Activated CD8-positive, alpha-beta memory T cell treated with anti-CD3 and anti-CD28 coated beads, Interleukin-2, amount 50 U/mL, for 1 hour (primary cell): ENCODE measurements around the gene ZNF541.
"Not testable (repeated sequence)": the region's sequence is repeated elsewhere in the genome, so short reads cannot be mapped to it uniquely, and the experiment has no call there.

Experiments
- DNase-seq: peaks from one replicate; pipeline ENCODE4 v3.0.0-alpha.2; 2020; ENCODE audit errors: extremely low read depth

ZNF541 gene

DNA sequence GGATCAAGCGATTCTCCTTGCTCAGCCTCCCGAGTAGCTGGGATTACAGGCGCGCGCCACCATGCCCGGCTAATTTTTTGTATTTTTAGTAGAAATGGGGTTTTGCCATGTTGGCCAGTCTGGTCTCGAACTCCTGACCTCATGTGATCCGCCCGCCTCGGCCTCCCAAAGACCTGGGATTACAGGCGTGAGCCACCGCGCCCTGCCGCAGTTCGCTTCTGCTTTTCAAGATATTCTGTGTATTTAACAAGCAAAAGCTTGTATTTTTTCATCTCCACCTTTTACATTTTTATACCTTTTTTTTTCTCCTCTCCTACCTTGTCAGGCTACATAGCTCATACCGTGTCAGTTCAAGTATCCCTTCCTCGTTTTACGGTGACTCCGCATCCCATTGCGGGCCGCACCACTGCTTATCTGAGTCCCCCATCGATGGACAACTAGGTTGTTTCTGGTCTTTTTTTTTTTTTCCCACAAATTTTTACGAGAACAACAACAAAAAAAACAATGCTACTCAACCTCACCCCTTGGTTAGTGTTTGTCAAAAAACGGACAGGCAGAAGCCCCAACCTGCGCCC, 26.8 kb upstream of the ZNF541 start:
- not testable (repeated sequence) for DNase-seq

DNA sequence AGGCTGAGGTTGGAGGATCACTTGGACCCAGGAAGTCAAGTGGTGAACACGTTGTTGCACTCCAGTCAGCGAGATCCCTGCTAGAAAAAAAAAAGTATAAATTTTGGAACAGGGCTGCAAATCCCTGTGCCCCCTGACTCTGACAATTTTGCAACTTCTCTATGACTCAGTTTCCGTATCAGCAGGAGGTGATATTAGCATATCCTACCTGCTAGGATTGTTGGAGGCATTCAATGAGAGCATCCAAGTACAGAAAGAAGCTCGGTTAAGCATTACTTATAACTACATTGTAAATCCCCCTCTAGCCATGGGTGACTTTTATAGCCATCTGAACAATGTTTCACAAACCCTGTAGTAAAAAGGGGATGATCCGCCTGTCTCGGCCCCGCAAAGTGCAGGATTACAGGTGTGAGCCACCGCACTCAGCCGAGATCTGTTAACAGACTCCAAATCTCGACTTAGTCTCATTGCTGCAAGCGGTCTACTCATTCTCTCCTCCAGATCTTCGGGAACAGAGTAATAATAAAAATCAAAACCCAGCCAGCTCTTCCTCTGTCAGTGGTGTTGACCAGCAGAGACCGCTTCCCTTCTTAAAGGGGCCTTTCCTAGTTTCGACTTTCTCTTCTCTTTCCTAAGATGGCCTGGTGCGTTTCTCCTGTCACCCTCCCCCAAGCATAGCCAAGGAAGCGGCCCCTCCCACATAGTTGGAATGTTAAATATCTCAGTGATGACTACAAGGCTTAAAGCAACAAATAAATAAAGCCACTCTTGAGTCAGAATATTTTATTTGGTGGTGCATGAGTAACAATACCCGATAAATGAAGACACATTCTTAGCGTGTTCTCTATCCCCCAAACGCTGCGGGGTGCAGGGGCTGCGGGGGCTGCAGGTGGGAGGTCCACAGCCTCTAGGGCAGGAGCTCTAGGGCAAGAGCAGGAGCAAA, 25.7 kb upstream of the ZNF541 start:
- DNase-seq: no peak

DNA sequence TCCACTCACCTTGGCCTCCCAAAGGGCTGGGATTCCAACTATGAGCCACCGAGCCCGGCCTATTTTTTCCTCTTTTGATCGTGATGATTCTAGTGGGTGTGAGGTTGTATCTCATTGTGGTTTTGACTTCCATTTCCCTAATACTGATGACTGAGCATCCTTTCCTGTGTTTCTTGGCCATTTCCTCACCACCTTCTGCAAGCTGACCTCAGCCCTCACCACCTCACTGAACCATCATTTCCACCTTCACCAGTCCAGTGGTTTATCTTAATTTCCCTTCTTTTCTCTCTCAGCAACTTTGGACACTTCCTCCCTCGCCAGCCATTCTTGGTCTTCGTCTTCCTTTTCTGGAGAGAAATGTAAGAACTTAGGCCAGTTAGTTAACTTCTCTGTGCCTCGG, 23.0 kb upstream of the ZNF541 start:
- DNase-seq: no peak

DNA sequence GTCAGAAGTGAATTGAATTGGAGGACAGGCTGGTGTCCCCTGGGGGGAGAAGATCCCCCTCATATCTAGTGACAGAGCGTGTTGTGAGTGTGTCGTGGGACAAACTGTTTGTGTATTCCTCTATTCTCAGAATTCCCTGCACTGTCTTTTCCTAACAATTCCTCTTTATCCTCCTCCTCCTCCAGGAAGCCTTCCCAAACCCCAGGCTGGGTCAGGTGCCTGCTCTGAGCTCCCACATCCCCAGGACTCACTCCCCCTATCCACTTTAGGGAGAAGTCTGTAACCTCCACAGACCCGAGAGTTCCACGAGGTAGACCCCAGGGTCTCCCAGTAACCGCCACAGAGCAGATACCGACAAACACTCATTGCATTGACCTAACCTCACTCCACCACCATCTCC, 20.9 kb upstream of the ZNF541 start:
- DNase-seq: no peak

DNA sequence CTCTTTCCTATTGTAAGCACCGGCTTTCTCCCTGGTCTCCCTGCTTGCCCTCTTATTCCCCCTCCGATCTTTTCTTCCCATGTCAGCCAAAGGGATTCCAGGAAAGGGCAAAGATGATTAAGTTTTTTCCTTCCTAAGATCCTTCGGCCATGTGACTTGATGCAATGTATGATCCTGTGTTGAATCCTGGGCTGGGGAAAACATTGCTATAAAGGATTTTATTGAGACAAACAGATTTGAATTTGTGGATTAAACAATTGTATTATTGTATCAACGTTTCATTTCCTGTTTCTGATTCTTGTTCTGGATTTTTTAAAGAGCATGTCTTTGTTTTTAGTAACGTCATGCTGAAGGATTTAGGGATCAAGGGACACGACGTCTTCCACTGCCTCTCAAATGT, 16.9 kb upstream of the ZNF541 start:
- DNase-seq: no peak

DNA sequence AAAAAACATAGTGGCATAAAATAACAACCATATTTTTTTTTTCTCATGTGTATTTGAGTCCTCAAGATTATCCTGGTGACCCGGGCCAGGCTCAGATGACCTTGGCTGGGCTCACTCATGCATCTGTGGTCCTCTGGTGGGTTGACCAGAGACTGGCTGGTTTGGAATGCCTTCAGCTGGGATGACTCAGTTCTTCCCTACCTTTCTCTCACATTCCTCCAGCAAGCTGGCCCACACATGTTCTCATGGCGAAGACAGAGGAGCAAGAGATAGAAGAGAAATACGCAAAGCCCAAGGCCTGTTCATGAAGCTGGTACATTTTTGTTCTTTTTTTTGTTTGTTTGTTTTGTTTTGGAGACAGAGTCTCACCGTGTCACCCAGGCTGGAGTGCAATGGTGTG, 14.3 kb upstream of the ZNF541 start:
- DNase-seq: no peak

DNA sequence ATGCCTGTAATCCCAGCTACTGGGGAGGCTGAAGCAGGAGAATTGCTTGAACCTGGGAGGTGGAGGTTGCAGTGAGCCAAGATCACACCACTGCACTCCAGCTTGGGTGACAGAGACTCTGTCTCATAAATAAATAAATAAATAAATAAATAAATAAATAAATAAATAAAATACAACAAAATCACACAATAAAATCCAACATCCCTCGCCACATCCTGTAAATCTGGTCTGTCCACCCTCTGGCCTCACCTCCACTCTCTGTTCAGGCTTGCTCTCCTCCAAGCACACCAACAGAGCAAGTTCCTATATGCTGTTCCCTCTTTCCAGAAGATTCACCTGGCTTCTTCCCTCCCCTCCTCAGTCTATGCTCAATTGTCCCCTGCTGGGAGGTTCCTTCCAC, 10.2 kb upstream of the ZNF541 start:
- not testable (repeated sequence) for DNase-seq

DNA sequence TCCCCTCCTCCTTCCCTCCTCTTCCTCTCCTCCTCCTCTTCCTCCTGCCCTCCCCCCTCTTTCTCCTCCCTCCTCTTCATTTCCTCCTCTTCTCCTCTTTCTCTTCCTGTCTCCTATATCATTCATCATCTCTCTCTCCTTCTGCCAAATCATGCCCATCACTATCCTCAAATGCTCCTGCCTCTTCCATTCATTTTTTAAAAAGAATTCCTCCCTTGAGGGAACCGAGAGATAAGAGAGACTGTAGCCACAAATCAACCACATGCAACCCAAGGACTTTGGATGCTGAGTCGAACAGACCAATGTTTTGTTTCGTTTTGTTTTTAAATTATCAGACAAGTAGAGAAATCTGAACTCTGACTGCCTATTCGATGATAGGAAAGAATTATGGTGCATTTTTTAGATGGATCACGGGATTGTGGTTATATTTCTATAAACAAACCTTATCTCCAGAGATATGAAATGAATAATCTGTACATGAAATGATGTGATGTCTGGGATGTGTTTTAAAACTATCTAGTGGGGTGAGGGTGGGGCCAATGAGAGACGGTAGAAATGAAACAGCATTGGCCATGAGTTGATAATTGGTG, 9.5 kb upstream of the ZNF541 start:
- DNase-seq: no peak

DNA sequence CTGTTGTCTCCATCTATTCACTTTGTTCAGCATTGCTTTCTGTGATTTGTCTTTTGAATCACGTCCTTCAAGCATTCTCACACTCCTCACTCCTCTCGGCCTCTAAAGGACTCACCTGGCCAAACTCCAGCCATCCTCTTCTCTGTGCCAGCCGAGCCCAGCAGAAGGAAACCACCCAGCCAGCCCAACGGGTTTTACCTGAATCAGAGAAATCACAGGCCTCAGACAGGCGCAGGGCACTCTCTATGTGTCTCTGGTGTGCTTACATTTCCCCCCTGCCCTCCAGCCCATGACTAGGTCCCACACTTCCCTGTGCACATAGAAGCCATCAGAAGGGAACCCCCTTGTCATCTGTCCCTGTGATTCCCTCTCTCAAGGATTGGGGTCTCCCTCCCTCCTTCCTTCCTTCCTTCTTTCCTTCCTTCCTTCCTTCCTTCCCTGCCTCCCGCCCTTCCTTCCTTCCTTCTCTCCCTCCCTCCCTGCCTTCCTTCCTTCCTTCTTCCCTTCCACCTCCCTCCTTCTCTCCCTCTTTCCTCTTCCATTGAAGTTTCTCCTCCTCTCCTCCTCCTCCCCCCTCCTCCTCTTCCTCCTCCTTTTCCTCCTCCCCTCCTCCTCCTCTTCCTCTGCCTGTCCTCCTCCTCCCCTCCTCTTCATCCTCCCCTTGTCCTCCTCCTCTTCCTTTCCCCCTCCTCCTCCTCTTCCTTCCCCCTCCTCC, 8.8 kb upstream of the ZNF541 start:
- no peak for DNase-seq

DNA sequence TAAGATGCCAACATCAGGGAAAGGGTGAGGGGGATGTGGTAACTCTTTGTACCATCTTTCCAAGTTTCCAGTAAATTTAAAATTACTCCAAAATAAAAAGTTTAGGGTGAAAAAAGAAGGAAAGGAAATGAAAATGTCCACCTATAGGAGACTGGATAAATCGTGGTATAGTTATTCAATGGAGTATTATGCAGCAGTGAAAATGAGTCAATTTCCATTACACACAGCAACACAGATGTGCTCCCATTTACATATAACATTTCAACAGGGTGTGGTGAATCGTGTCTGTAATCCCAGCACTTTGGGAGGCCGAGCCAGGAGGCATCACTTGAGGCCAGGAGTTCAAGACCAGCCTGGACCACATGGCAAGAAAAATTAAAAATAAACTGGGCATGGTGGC, 7.4 kb upstream of the ZNF541 start:
- no peak for DNase-seq

DNA sequence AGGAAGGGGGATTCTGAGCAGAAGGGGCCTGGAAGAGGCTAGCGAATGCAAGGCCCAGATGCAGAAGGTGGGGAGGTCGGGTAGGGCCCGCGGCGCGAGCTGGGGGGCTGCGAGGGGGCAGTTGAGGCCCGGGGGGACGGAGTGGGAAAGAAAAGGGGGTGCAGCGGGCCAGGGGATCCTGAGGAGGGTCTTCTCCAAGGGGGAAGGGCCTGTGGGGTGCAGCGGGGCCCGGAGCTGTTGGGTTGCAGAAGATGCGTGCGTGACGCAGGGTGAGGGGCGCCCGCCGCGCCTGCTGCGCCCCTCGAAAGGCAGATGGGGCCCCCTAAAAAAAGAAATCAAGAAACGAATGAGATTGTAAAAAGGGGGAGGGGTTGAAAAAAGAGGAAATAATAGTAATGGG, 313 bp downstream of the ZNF541 start:
- DNase-seq: no peak

DNA sequence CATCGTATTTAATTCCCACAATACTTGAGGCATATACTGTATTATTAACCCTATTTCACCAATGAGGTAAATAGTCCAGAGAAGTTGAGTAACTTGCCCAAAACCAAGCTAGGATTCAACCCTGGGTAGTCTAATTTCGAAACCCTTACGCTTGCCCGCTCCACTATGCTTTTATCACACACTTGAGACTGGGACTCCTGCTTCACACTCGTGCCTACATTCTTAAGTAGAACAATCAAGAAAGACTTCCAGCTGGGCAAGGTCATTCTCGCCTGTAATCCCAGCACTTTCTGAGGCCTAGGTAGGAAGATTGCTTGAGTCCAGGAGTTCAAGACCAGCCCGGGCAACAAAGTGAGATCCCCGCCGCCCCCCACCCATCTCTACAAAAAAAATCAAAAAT, 3.6 kb downstream of the ZNF541 start:
- no peak for DNase-seq

DNA sequence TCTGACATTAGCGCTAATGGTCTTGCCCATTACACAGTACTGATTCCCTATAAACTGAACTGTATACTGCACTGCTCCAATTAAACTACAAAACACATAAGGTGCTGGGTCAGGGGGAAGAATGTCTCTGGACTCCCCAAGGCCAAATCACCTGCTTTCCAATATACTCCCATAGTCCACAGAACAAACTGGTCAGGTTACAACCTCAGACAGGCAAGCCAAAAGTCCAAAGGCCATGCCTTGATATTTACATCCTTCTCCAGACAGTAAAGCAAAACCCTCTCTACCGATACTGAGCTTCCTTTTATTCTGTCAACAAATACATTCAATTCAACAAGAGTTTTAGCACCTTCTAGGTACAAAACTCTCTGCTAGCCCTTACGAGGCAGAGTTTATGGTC, 8.9 kb downstream of the ZNF541 start:
- no peak for DNase-seq

DNA sequence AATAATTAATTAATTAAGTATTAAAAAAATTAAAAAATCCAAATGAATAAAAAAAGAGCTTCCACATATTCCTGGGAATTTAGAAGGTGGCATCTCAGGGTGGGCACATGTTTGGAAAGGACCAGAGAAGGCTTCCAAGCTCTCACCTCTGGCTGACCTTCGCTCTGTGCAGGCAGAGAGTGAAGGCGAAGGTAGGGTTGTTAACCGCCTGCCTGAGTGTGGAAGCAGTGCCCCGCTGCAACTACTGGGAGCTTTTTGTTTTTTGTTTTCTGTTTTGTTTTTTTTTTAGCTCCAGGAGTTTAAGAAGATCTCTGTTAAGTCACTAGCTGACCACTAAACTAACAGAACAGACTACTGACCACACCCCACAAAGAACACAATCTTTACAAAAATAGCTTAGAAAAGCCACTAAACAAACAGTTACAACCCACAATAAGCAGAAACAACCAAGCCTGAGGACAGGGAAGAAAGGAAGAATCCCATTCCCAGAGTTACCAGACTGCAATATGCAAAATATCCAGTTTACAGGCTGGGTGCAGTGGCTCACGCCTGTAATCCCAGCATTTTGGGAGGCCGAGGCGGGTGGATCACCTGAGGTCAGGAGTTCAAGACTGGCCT, 11.4 kb downstream of the ZNF541 start:
- DNase-seq: no peak

DNA sequence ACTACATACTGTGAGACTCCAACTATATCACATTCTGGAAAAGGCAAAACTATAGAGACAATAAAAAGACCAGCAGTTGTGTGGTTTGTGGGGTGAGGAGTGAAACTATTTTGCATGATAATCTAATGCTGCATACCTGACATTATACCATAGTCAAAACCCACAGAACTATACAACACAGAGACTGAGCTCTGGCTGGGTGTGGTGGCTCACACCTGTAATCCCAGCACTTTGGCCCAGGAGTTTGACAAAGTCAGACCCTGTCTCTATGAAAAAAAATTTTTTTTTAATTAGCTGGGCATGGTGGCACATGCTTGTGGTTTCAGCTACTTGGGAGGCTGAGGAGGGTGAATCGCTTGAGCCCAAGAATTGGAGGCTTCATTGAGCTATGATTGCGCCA, 11.9 kb downstream of the ZNF541 start:
- no peak for DNase-seq

DNA sequence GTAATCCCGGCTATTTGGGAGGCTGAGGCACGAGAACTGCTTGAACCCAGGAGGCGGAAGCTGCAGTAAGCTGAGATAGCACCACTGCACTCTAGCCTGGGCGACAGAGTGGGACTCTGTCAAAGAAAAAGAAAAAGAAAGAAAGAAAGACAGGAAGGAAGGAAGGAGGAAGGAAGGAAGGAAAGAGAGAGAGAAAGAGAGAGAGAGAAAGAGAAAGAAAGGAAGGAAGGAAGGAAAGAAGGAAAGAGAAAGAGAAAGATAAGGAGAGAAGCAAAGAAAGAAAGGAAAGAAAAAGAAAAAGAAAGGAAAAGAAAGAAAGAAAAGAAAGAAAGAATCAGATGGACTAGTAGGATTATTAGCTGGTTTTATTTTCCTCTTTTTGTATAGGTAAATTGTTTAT, 22.8 kb downstream of the ZNF541 start:
- DNase-seq: no peak

DNA sequence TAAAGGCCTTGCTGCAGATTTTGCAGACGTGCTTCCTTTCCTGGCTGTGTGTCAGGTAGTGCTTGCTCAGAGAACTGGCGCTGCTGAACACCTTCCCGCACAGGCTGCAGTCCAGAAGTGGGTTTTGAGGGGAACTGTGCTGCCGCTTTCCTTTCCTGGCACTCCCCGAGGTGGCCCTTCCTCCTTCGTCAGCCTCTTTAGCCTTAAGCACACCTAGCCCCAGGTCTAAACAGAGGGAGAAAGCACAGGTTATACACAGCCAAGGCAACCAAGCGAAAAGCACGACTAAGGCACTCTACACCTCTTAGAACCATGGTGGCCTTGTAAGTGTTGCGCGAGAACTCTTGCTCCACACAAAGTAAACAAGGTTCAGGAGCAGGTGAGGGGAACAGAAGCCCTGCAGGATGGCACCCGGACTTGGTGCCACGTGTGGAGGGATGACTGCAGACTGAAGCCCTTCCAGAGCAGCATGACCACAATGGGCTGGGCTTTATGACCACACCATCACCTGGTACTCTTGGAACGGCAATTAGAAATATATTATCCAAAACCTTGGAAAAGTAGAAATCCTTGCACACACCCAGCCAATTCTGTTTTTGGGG, 23.6 kb downstream of the ZNF541 start:
- no peak for DNase-seq

DNA sequence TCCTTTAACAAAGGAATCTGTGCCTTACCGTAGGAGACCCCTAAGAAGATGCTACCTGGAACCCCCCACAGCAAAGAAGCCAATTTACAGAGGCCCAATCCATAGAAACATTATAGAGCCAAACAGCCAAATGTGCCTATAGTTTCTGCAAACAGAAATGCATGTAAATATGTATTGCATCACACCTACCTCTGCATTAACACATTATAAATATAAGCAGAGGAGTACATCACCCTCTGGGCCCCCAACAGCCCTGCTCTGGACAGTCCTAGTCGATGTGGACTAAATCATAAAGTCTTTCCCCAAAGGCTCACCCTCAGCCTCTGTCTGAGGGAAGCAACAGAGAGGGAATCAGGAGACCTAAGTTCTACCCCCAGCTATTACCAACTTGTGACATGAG, 25.7 kb downstream of the ZNF541 start:
- no peak for DNase-seq

DNA sequence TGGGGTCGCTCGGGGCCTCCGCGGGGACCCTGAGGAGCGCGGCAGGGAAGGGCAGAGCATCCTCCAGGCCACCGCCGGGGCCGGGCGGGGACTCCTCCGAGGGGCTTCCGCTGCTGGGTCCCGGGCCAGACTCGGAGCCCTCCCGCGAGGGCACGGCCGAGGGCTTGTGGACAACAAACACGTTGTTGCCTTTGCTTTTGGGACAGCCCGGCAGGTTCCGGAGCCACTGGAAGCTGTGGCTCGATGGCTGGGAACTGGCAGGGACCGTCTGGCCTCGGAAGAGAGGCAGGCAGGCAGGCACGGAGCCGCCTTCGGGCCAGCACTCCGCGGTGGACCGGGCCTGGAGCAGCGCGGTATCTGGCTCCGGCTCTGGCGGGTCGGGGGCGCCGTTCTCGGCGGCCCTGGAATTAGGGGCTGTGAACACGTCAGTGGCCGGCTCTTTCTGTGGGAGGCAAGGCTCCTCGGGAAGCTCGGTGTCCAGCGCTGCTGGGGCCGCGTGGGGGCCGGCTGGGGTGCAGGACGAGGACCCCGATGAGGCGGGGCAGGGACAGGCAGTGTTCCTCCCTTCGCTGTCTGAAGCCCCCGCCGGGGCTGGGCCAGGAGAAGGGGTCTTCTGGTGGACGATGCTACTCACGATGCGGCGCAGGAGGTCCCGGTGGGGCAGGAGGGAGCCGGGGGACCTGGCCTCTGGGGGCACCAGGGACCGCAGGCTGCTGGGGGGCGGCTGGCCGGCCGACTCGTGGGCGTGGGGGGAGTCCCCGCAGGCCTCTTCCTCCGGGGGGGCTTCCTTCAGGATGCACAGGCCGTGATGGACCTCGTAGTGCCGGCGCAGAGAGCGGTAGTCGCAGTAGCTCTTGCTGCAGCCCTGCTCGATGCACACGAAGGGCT, 27.6 kb downstream of the ZNF541 start:
- DNase-seq: no peak

DNA sequence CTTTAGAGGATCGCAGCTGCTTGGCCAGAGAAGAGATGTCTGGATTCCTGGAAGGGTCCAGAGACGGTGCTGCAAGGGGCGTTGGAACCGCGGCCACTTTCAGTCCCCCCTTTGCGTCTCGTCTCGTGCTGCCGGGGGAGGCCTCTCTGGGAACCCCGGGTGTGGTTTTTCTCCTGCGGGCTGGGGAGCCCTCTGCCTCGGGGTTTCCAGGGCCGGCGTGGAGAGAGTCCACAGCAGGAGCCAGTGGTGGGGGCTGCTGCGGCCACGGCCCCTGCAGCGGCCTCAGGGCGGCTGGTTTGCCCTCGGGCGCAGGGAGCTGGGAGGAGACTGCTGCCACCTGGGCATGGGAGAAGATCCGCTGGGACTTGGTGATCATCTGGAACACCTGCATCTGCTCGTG, 28.5 kb downstream of the ZNF541 start:
- DNase-seq: no peak

DNA sequence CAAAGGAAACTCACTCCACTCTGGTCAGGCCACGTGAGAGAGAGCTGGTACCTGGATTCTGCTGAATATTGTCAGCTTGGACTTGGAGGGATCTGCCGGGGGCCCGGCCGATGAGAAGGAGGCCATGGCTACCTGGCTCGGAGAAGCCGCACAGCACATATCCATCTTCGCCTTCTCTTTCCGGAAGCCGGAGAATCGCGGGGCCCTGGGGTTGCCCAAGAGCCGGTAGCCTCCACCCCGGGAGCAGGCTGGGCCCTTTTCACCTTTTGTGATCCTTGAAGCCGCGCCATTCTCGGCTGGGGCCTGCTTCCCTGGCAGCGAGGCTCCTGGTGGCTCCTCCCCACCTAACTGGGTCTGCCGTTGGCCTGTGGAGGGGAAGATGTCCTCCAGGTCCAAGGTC, 28.9 kb downstream of the ZNF541 start:
- no peak for DNase-seq
